Mesendoderm (in vitro differentiated cells): Measurements from ENCODE around the gene TNNC1.

Experiments used
- DNase-seq: peaks from one replicate; pipeline ENCODE4 v3.0.0; 2013
- H2AK5ac ChIP-seq: 2 replicates; pipeline ENCODE4 v1.6.1; 2013; ENCODE audit warnings: low read length, inconsistent platforms
- H2BK120ac ChIP-seq: 2 replicates; pipeline ENCODE4 v1.6.1; 2013; ENCODE audit warnings: low read depth, mild to moderate bottlenecking, low read length, moderate library complexity, mixed read lengths
- H2BK15ac ChIP-seq: replicated peaks from 2 replicates; pipeline ENCODE4 v1.6.1; 2013; ENCODE audit warnings: low read depth, mild to moderate bottlenecking, moderate library complexity
- H2BK5ac ChIP-seq: 2 replicates; pipeline ENCODE4 v1.6.1; 2013; ENCODE audit warnings: low read length, inconsistent platforms
- H3K18ac ChIP-seq: 2 replicates; pipeline ENCODE4 v1.6.1; 2013; ENCODE audit warnings: mild to moderate bottlenecking, low read length, mixed read lengths
- H3K23ac ChIP-seq: one replicate; pipeline ENCODE4 v1.6.1; 2013; ENCODE audit warnings: low read length
- H3K27ac ChIP-seq: 2 replicates; pipeline ENCODE4 v1.5.1; 2013; ENCODE audit warnings: low read depth, mild to moderate bottlenecking, inconsistent platforms, low read length, moderate library complexity
- H3K27me3 ChIP-seq: 2 replicates; pipeline ENCODE4 v1.6.1; 2013; ENCODE audit warnings: low read length, control low read depth, mild to moderate bottlenecking, inconsistent platforms; ENCODE audit not compliant: insufficient read depth, poor library complexity
- H3K36me3 ChIP-seq: 2 replicates; pipeline ENCODE4 v1.6.1; 2013; ENCODE audit warnings: low read length, inconsistent platforms; ENCODE audit not compliant: control insufficient read depth, insufficient read depth
- H3K4ac ChIP-seq: one replicate; pipeline ENCODE4 v1.6.1; 2013; ENCODE audit warnings: low read depth, mild to moderate bottlenecking, low read length, moderate library complexity
- H3K4me1 ChIP-seq: 2 replicates; pipeline ENCODE4 v1.6.1; 2013; ENCODE audit warnings: low read depth, low read length, inconsistent platforms; ENCODE audit not compliant: control insufficient read depth
- H3K4me2 ChIP-seq: 2 replicates; pipeline ENCODE4 v1.6.1; 2013; ENCODE audit warnings: low read length
- H3K4me3 ChIP-seq: 2 replicates; pipeline ENCODE4 v1.5.1; 2013; ENCODE audit warnings: mild to moderate bottlenecking, low read length
- H3K56ac ChIP-seq: one replicate; pipeline ENCODE4 v1.6.1; 2013; ENCODE audit warnings: low read length
- H3K79me1 ChIP-seq: 2 replicates; pipeline ENCODE4 v1.6.1; 2013; ENCODE audit warnings: low read length, inconsistent platforms
- H3K79me2 ChIP-seq: 2 replicates; pipeline ENCODE4 v1.6.1; 2013; ENCODE audit warnings: mild to moderate bottlenecking, low read length; ENCODE audit not compliant: control insufficient read depth, insufficient read depth
- H3K9ac ChIP-seq: 2 replicates; pipeline ENCODE4 v1.6.1; 2013; ENCODE audit warnings: low read length, inconsistent platforms
- H4K5ac ChIP-seq: one replicate; pipeline ENCODE4 v1.6.1; 2013; ENCODE audit warnings: low read length
- H4K8ac ChIP-seq: one replicate; pipeline ENCODE4 v1.6.1; 2013; ENCODE audit warnings: low read depth, mild to moderate bottlenecking, control low read depth, low read length, moderate library complexity
- WGBS: extraction: QIAGEN DNeasy Blood & Tissue Kit; methylation state at CpG from one replicate; pipeline ENCODE4 v1.1.7; 2013; ENCODE audit warnings: low lambda C conversion rate, missing lambda C conversion rate; ENCODE audit not compliant: insufficient coverage; ENCODE audit errors: extremely low coverage; 5-methylcytosine and 5-hydroxymethylcytosine counted together

Gene TNNC1

DNA sequence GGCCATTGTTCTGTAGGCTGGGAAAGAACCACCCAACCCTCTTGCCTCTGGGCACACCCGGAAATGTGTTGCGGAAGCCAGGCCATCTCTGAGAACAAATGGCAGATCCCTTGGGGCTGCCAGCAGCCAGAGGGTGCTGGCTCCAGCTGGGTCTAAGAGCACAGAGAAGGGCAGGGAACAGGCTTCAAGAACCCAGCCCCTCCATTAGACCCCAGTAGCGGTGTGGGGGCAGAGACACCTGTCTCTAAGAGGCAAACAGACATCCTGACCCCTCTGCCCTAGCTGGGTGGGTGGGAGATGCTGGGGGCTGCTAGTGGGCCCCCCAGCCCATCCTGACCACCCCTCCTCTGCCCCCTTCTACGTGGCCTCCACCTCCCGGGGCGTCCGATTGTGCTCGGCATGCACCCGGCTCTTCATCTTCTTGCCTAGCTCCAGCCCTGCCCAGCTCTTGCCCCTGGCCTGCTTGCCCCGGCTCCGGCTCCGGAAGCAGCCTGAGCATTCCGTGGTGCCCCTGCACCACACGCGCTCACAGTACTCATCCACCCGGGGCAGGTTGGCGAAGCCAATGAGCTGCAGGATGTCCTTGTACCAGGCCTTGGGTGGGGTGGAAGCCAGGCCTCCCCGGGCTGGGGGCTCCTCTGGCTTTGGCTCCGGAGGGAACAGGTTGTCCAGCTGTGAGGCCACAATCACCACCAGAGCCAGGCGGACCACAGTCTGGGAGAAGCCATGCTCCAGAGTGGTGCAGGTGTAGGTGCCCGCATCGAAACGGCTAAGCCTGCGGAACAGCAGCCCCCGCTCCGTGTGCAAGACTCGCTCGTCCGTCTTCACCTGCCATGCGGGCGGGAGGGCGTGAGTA, 18.4 kb downstream of the TNNC1 start:
- Histone ChIP-seq H3K9ac (no peak overlapping the region), H3K4ac (no peak overlapping the region)
- no peak for DNase-seq

DNA sequence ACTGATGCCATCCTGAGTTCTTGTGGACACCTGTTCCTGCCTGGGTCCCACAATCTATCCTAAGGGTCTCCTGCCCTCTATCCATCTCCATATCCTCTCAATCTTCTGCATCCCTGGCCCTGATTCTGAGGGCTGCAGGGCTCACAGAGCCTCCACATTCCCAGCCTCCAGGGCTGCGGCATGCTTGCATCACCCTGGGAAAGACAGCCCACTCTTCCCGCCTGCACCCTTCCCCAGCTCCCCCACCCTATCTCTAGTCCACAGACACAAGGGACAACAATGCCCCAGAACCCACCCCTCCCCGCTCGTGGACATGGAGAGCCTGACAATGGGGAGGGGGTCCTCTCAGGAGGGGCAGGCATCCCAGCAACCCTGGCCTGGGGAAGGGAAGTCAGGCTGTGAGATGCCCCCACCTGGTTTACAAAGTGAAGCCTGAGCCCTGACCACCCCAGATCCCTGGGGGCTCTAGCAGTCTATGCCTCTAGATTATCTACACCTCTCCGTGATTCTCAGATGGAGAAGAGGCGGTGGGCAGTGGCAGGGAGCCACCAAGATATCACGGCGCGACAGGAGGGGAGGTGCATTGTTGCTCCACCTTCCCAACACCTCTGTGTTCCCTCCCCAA, 19.2 kb downstream of the TNNC1 start:
- Histone ChIP-seq H2BK120ac (no peak overlapping the region), H3K4me3 (no peak overlapping the region), H4K5ac (no peak overlapping the region), H3K27ac (no peak overlapping the region), H3K4me1 (no peaks in the 10 kb centered on the region), H4K8ac (no peak overlapping the region), H3K18ac (no peak overlapping the region), H3K9ac (no peak overlapping the region), H3K36me3 (no peaks in the 10 kb centered on the region), H3K79me1 (no peaks in the 10 kb centered on the region), H3K79me2 (no peaks in the 10 kb centered on the region), H2AK5ac (no peak overlapping the region), H3K27me3 (no peaks in the 10 kb centered on the region), H3K4me2 (no peak overlapping the region), H3K23ac (no peak overlapping the region), H2BK5ac (no peak overlapping the region), H3K4ac (no peak overlapping the region), H2BK15ac (no peak overlapping the region), H3K56ac (no peak overlapping the region)
- no CpG with 5 or more reads among the region's 9 CpGs for WGBS
- no peak for DNase-seq

More for the DNA sequence above, 18.4 kb downstream of the TNNC1 start:
- Histone ChIP-seq H3K4me1 (no peaks in the 10 kb centered on the region), H3K27ac (no peak overlapping the region), H3K56ac (no peak overlapping the region), H4K5ac (no peak overlapping the region), H2AK5ac (no peak overlapping the region), H3K23ac (no peak overlapping the region), H2BK15ac (no peak overlapping the region), H3K36me3 (no peaks in the 10 kb centered on the region), H3K79me2 (no peaks in the 10 kb centered on the region), H2BK120ac (no peak overlapping the region), H3K79me1 (no peaks in the 10 kb centered on the region), H3K18ac (no peak overlapping the region), H3K27me3 (no peaks in the 10 kb centered on the region), H4K8ac (no peak overlapping the region), H3K4me3 (no peak overlapping the region), H3K4me2 (no peak overlapping the region), H2BK5ac (no peak overlapping the region)
- no CpG with 5 or more reads among the region's 32 CpGs for WGBS

DNA sequence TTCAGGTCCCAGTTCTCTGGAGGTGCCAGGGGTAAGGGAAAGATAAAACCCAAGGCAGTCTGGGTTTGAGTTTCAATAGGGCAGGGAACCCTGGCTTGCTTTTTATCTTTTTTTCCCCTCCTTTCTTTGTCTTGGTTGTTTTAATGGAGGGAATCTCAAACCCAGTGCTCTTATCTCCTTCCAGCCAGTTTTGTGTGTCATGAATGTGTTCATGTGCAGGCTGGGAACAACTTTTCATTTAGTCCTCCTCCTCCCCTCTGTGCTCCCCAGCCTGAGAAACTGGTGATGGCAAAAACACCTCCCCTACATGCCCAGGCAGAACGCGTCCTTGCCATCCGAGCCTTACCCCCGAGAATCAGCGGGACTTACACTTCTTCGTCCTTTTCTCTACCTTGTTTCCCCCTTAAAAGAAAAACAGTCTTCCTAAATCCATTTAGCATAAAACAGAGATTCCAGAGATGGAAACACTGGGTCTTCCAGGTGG, 19.8 kb downstream of the TNNC1 start:
- H3K4me3 ChIP-seq, result no peak overlapping the region
- H3K79me2 ChIP-seq, result no peaks in the 10 kb centered on the region
- no peak overlapping the region for H3K27ac ChIP-seq
- no peak overlapping the region for H3K9ac ChIP-seq
- no peak overlapping the region for H3K23ac ChIP-seq
- no CpG with 5 or more reads among the region's 6 CpGs for WGBS
- H2AK5ac ChIP-seq, result no peak overlapping the region
- no peak overlapping the region for H3K18ac ChIP-seq
- no peak overlapping the region for H3K4me2 ChIP-seq
- no peak overlapping the region for H4K8ac ChIP-seq
- no peaks in the 10 kb centered on the region for H3K36me3 ChIP-seq
- H2BK15ac ChIP-seq, result no peak overlapping the region
- no peak for DNase-seq
- no peak overlapping the region for H2BK120ac ChIP-seq
- H3K56ac ChIP-seq, result peak overlapping the region; percentile 15
- no peak overlapping the region for H3K4ac ChIP-seq
- no peaks in the 10 kb centered on the region for H3K4me1 ChIP-seq
- H4K5ac ChIP-seq, result no peak overlapping the region
- H3K79me1 ChIP-seq, result no peaks in the 10 kb centered on the region
- no peaks in the 10 kb centered on the region for H3K27me3 ChIP-seq
- H2BK5ac ChIP-seq, result no peak overlapping the region

DNA sequence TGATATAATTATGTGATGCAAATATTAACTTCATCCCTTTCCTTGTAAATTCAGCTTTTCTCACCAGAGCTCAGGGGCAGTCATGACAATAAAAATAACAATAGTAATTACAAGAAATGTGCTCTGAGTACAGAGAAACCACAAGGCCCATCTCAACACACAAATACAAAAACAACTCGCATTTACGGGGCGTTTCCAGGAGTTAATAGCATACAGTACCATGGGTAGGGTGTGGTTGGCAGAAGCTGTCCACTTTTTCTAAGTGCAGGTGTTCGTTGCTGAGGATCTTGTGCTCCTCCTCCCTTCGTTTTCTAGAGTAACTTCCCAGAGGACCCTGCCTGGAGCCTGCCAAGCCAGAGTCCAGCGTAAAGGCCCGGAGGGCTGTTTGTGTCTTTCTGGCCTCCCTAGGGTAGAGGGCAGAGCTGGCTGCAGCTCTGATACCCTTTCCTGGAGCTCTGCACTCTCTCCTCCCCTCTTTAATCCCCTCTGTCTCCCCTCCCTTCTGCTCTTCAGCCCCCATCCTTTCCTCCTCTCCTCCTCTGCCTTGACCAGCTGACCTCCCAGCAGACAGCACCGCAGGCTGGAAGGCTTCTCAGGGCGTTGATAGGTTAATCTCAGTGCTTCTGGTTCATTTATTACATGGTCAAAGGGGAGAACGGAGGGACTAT, 20.4 kb downstream of the TNNC1 start:
- H3K4me1 ChIP-seq, result no peaks in the 10 kb centered on the region
- no peak for DNase-seq

DNA sequence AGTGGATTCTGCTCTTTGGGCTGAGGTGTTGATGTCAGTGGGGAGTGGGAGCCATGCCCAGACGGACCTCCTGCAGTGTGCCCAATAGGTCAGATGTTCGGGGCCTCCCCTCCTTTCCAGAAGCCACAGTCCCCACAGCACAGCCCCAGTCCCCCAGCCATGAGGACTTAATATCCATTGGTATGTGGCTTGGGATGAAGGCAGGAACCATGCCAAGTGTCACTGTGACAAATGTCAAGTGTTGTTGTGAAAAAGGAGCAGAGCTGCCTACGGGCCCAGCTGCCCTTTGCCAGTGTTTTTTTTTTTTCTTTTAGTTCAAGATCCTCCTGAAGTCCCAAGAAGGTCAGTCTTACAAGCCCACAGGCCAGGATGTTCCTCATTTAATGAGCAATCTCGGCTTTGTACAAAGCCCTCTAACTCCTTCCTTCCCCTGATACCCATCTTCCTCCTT, 21.1 kb downstream of the TNNC1 start:
- DNase-seq, result no peak
- no peak overlapping the region for H2BK5ac ChIP-seq
- no CpG with 5 or more reads among the region's 4 CpGs for WGBS

More for the DNA sequence above, 20.4 kb downstream of the TNNC1 start:
- Histone ChIP-seq H3K56ac (peak overlapping the region; percentile 15), H4K8ac (no peak overlapping the region), H3K9ac (no peak overlapping the region), H3K36me3 (no peaks in the 10 kb centered on the region), H3K79me1 (no peaks in the 10 kb centered on the region), H3K27ac (no peak overlapping the region), H3K4me3 (no peak overlapping the region), H3K27me3 (no peaks in the 10 kb centered on the region), H3K4me2 (no peak overlapping the region), H2AK5ac (no peak overlapping the region), H3K18ac (no peak overlapping the region), H3K23ac (no peak overlapping the region), H4K5ac (no peak overlapping the region), H2BK15ac (no peak overlapping the region), H2BK120ac (no peak overlapping the region), H3K79me2 (no peaks in the 10 kb centered on the region), H3K4ac (no peak overlapping the region), H2BK5ac (no peak overlapping the region)
- no CpG with 5 or more reads among the region's 10 CpGs for WGBS

More for the DNA sequence above, 21.1 kb downstream of the TNNC1 start:
- Histone ChIP-seq H3K9ac (no peak overlapping the region), H3K4ac (no peak overlapping the region), H3K79me1 (no peaks in the 10 kb centered on the region), H3K56ac (no peak overlapping the region), H3K4me2 (no peak overlapping the region), H2BK120ac (no peak overlapping the region), H3K27ac (no peak overlapping the region), H3K4me3 (no peak overlapping the region), H2BK15ac (no peak overlapping the region), H2AK5ac (no peak overlapping the region), H3K79me2 (no peaks in the 10 kb centered on the region), H3K4me1 (no peaks in the 10 kb centered on the region), H3K36me3 (no peaks in the 10 kb centered on the region), H3K18ac (no peak overlapping the region), H4K8ac (no peak overlapping the region), H3K27me3 (no peaks in the 10 kb centered on the region), H3K23ac (no peak overlapping the region), H4K5ac (no peak overlapping the region)
